HepG2 (cell line): Measurements from ENCODE around the gene NNAT. TPM values are rescaled to one million over a fixed set of nuclear protein-coding genes. Genes with fewer than 3 reads are reported as not detected.

Experiments
- HHEX ChIP-seq: IDR thresholded peaks from 2 replicates; pipeline ENCODE4 v1.6.1; 2016; ENCODE audit warnings: control low read depth
- HMGA1 ChIP-seq: sonication (generic); formaldehyde crosslinking; conservative IDR thresholded peaks from 2 replicates; pipeline ENCODE4 v1.4.0; 2020; ENCODE audit warnings: missing genetic modification reagents
- RORA ChIP-seq: sonication (generic); formaldehyde crosslinking; IDR thresholded peaks from 2 replicates; pipeline ENCODE4 v1.5.0; 2020; ENCODE audit warnings: mild to moderate bottlenecking, missing genetic modification reagents, moderate library complexity
- ZNF674 ChIP-seq: sonication (generic); formaldehyde crosslinking; IDR thresholded peaks from 2 replicates; pipeline ENCODE4 v1.5.0; 2020; ENCODE audit warnings: low read depth, mild to moderate bottlenecking, missing genetic modification reagents
- ZNF75D ChIP-seq: sonication (generic); formaldehyde crosslinking; IDR thresholded peaks from 2 replicates; pipeline ENCODE4 v1.8.1; 2023; ENCODE audit warnings: missing genetic modification reagents, mild to moderate bottlenecking, borderline replicate concordance
- ZNF782 ChIP-seq: sonication (generic); formaldehyde crosslinking; IDR thresholded peaks from 2 replicates; pipeline ENCODE4 v1.4.0; 2020; ENCODE audit warnings: missing genetic modification reagents, mild to moderate bottlenecking, borderline replicate concordance
- ZNF790 ChIP-seq: sonication (generic); formaldehyde crosslinking; IDR thresholded peaks from 2 replicates; pipeline ENCODE4 v1.8.0; 2022; ENCODE audit warnings: missing genetic modification reagents, mild to moderate bottlenecking, borderline replicate concordance
- polyA plus RNA-seq, 8 experiments: library from polyadenylated mRNA; depleted of rRNA in 3 of 8; stranded (reverse) in 7 of 8; unstranded in 1 of 8; fragments of >200 nt; fragmentation: Illumina TruSeq in 4 of 8; extraction: Trizol in 4 of 8; gene quantifications; 2 replicates each; pipeline versions ENCODE4 v1.2.1 to v1.2.3, GENCODE V29; 2011 to 2016; ENCODE audit warnings: low read depth in 4 of 8, missing spikeins in 1 of 8, mixed read lengths in 1 of 8; ENCODE audit not compliant: insufficient read depth in 1 of 8
- total RNA-seq, 5 experiments: library from RNA; depleted of rRNA; stranded (reverse); fragments of >200 nt; fragmentation: Illumina TruSeq; extraction: Trizol; gene quantifications; 2 replicates each; pipeline ENCODE4 v1.2.3, GENCODE V29; 2016; ENCODE audit warnings: low read depth in 1 of 5
- TF ChIP-seq, protein P1 (sequence below): sonication (generic); formaldehyde crosslinking; conservative IDR thresholded peaks from 2 replicates; pipeline ENCODE4 v1.4.0; 2020; ENCODE audit warnings: missing genetic modification reagents
- TF ChIP-seq, protein P2 (sequence below): IDR thresholded peaks from 2 replicates; pipeline ENCODE4 v1.6.1; 2016; ENCODE audit warnings: mild to moderate bottlenecking, missing biosample characterization, missing genetic modification reagents
- TF ChIP-seq, protein P3 (sequence below): sonication (generic); formaldehyde crosslinking; IDR thresholded peaks from 2 replicates; pipeline ENCODE4 v1.4.0; 2020; ENCODE audit warnings: missing genetic modification reagents

Gene NNAT
- total and polyA plus RNA-seq, 2 of the 13 experiments (the other 11 are each of a cell fraction or from before 2014, with no cell fraction given), result not detected

DNA sequence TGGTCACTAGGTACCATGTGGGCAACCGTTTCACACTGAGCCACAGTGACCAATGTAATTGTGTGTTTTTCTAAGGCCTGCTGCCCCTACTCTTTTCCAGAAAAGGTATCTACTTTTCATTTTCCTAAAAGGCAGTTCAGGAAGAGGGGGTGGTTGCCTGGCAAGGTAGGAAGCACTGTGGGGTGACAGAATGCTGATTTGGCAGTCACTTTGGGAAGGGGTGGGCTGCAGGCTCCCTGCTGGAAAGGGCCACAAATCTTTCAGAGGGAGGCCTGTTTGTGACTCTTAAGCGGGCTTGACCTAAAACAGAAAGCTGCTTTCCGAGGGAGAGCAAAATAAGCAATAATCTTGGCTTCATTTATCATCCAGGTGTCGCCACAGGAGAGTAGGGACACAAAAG is 5.2 kb upstream of the NNAT start (continued):
- TF ChIP-seq ZNF674 (CRISPR knock-in tag), result no peak
- no peak for TF ChIP-seq HMGA1
- TF ChIP-seq ZNF782 (CRISPR knock-in tag), result no peak
- TF ChIP-seq ZNF790, result no peak
- TF ChIP-seq, protein P1, sequence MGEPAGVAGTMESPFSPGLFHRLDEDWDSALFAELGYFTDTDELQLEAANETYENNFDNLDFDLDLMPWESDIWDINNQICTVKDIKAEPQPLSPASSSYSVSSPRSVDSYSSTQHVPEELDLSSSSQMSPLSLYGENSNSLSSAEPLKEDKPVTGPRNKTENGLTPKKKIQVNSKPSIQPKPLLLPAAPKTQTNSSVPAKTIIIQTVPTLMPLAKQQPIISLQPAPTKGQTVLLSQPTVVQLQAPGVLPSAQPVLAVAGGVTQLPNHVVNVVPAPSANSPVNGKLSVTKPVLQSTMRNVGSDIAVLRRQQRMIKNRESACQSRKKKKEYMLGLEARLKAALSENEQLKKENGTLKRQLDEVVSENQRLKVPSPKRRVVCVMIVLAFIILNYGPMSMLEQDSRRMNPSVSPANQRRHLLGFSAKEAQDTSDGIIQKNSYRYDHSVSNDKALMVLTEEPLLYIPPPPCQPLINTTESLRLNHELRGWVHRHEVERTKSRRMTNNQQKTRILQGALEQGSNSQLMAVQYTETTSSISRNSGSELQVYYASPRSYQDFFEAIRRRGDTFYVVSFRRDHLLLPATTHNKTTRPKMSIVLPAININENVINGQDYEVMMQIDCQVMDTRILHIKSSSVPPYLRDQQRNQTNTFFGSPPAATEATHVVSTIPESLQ (CRISPR knock-in tag), result no peak
- TF ChIP-seq, protein P2, sequence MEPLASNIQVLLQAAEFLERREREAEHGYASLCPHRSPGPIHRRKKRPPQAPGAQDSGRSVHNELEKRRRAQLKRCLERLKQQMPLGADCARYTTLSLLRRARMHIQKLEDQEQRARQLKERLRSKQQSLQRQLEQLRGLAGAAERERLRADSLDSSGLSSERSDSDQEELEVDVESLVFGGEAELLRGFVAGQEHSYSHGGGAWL (CRISPR knock-in tag), result no peak
- TF ChIP-seq, protein P3, sequence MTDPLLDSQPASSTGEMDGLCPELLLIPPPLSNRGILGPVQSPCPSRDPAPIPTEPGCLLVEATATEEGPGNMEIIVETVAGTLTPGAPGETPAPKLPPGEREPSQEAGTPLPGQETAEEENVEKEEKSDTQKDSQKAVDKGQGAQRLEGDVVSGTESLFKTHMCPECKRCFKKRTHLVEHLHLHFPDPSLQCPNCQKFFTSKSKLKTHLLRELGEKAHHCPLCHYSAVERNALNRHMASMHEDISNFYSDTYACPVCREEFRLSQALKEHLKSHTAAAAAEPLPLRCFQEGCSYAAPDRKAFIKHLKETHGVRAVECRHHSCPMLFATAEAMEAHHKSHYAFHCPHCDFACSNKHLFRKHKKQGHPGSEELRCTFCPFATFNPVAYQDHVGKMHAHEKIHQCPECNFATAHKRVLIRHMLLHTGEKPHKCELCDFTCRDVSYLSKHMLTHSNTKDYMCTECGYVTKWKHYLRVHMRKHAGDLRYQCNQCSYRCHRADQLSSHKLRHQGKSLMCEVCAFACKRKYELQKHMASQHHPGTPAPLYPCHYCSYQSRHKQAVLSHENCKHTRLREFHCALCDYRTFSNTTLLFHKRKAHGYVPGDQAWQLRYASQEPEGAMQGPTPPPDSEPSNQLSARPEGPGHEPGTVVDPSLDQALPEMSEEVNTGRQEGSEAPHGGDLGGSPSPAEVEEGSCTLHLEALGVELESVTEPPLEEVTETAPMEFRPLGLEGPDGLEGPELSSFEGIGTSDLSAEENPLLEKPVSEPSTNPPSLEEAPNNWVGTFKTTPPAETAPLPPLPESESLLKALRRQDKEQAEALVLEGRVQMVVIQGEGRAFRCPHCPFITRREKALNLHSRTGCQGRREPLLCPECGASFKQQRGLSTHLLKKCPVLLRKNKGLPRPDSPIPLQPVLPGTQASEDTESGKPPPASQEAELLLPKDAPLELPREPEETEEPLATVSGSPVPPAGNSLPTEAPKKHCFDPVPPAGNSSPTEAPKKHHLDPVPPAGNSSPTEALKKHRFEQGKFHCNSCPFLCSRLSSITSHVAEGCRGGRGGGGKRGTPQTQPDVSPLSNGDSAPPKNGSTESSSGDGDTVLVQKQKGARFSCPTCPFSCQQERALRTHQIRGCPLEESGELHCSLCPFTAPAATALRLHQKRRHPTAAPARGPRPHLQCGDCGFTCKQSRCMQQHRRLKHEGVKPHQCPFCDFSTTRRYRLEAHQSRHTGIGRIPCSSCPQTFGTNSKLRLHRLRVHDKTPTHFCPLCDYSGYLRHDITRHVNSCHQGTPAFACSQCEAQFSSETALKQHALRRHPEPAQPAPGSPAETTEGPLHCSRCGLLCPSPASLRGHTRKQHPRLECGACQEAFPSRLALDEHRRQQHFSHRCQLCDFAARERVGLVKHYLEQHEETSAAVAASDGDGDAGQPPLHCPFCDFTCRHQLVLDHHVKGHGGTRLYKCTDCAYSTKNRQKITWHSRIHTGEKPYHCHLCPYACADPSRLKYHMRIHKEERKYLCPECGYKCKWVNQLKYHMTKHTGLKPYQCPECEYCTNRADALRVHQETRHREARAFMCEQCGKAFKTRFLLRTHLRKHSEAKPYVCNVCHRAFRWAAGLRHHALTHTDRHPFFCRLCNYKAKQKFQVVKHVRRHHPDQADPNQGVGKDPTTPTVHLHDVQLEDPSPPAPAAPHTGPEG (CRISPR knock-in tag), result no peak
- no peak for TF ChIP-seq ZNF75D (CRISPR knock-in tag)
- no peak for TF ChIP-seq RORA (CRISPR knock-in tag)
- TF ChIP-seq HHEX (CRISPR knock-in tag), result no peak
